HCT116 (cell line): ENCODE results near the gene SNW1. TPM values are rescaled to one million over a fixed set of nuclear protein-coding genes. Genes with fewer than 3 reads are reported as not detected.
A peak's percentile ranks its signal among the peaks of the same experiment; 100 is the strongest.

Source experiments
- ATAC-seq: fragments of 200-7000 bp; cut with Tn5 transposase; 2 replicates; pipeline ENCODE4 v1.9.1; 2020; ENCODE audit warnings: mild to moderate bottlenecking, moderate library complexity
- BruUV-seq: library from RNA; stranded (reverse); fragments of 400-500 nt; replicated peaks from 2 replicates; lab custom pipeline; 2021; lab: Mats Ljungman, UMichigan
- CTCF ChIA-PET: fragments of 300-600 bp; sonication (Branson Sonifier 250); formaldehyde crosslinking; loops from one replicate; lab custom pipeline; 2021; ENCODE audit warnings: antibody characterized with exemption; lab: Charles Lee
- POLR2A ChIA-PET: fragments of 300-600, 350-600 bp; sonication (Branson Sonifier 250); formaldehyde crosslinking; loops from one replicate; lab custom pipeline; 2021; ENCODE audit warnings: antibody characterized with exemption; lab: Charles Lee
- RAD21 ChIA-PET, 2 experiments: fragments of 300-600 bp; sonication (Branson Sonifier 250); formaldehyde crosslinking; loops; one replicate each; lab custom pipeline; 2023; ENCODE audit warnings: low total read pairs in 2 of 2; ENCODE audit not compliant: uncharacterized antibody in 2 of 2, unreplicated experiment in 2 of 2, low non-redundant PET in 1 of 2; lab: Charles Lee
- DNase-seq: peaks from one replicate; pipeline ENCODE4 v3.0.0-alpha.2; 2010; ENCODE audit warnings: low read depth, low spot score
- H2AFZ ChIP-seq: fragments of 200-600 bp; shearing (Covaris generic), sonication (generic); 2 replicates; pipeline ENCODE4 v1.6.1; 2017; ENCODE audit warnings: low read depth, mixed run types, mixed read lengths, antibody characterized with exemption, low read length; ENCODE audit not compliant: poor library complexity, severe bottlenecking
- H3K27ac ChIP-seq: 2 replicates; pipeline ENCODE4 v1.5.1; 2012; ENCODE audit warnings: low read depth, low read length
- H3K27me3 ChIP-seq: fragments of 200-600 bp; sonication (generic); 2 replicates; pipeline ENCODE4 v1.6.1; 2016; ENCODE audit warnings: mixed run types, low read length, mixed read lengths; ENCODE audit not compliant: insufficient read depth
- H3K36me3 ChIP-seq, 2 experiments: fragments of 200-500 bp in 1 of 2; fragments of 200-600 bp in 1 of 2; sonication (Bioruptor generic) in 1 of 2; sonication (generic) in 1 of 2; 2 replicates each; pipeline versions ENCODE4 v1.5.1 to v1.6.1; 2014 to 2016; ENCODE audit warnings: low read length in 2 of 2, inconsistent platforms in 1 of 2, mixed read lengths in 1 of 2, mixed run types in 1 of 2; ENCODE audit not compliant: insufficient read depth in 2 of 2, control insufficient read depth in 1 of 2
- H3K4me1 ChIP-seq, 2 experiments: fragments of 200-600 bp in 1 of 2; sonication (generic) in 1 of 2; 2 replicates each; pipeline versions ENCODE4 v1.5.1 to v1.6.1; 2012 to 2017; ENCODE audit warnings: low read length in 2 of 2, inconsistent platforms in 1 of 2, mild to moderate bottlenecking in 1 of 2, mixed read lengths in 1 of 2, mixed run types in 1 of 2, moderate library complexity in 1 of 2; ENCODE audit not compliant: insufficient read depth in 2 of 2, control insufficient read depth in 1 of 2
- H3K4me2 ChIP-seq: fragments of 200-600 bp; sonication (generic); 2 replicates; pipeline ENCODE4 v1.6.1; 2017; ENCODE audit warnings: mixed run types, low read length, mixed read lengths
- H3K4me3 ChIP-seq, 2 experiments: fragments of 200-600 bp in 1 of 2; sonication (generic) in 1 of 2; replicated peaks in 1 of 2; 2 replicates each; pipeline ENCODE4 v1.5.1; 2011 to 2016; ENCODE audit warnings: low read length in 2 of 2, control low read depth in 1 of 2, low read depth in 1 of 2, mild to moderate bottlenecking in 1 of 2, mixed read lengths in 1 of 2, mixed run types in 1 of 2
- H3K79me2 ChIP-seq: fragments of 200-600 bp; sonication (generic); 2 replicates; pipeline ENCODE4 v1.6.1; 2017; ENCODE audit warnings: mild to moderate bottlenecking, mixed run types, low read length, moderate library complexity, mixed read lengths; ENCODE audit not compliant: insufficient read depth
- H3K9ac ChIP-seq: fragments of 200-600 bp; sonication (generic); 2 replicates; pipeline ENCODE4 v1.6.1; 2016; ENCODE audit warnings: low read length, mixed read lengths
- H3K9me2 ChIP-seq: fragments of 200-600 bp; sonication (generic), shearing (Covaris generic); 2 replicates; pipeline ENCODE4 v1.6.1; 2017; ENCODE audit warnings: mixed run types, mild to moderate bottlenecking, moderate library complexity; ENCODE audit not compliant: insufficient read depth
- H3K9me3 ChIP-seq, 2 experiments: fragments of 200-500 bp in 1 of 2; fragments of 200-600 bp in 1 of 2; sonication (Bioruptor generic) in 1 of 2; sonication (generic) in 1 of 2; 2 replicates each; pipeline ENCODE4 v1.6.1; 2014 to 2017; ENCODE audit warnings: low read length in 2 of 2, mixed read lengths in 2 of 2, inconsistent platforms in 1 of 2, low read depth in 1 of 2, mild to moderate bottlenecking in 1 of 2, mixed run types in 1 of 2, moderate library complexity in 1 of 2; ENCODE audit not compliant: control insufficient read depth in 1 of 2, insufficient read depth in 1 of 2
- H4K20me1 ChIP-seq: fragments of 200-600 bp; sonication (generic), shearing (Covaris generic); 2 replicates; pipeline ENCODE4 v1.6.1; 2017; ENCODE audit warnings: mixed run types, mild to moderate bottlenecking, moderate library complexity; ENCODE audit not compliant: insufficient read depth
- CBX3 ChIP-seq: IDR thresholded peaks from 2 replicates; pipeline ENCODE4 v1.6.1; 2012; ENCODE audit warnings: low read depth
- CEBPB ChIP-seq: IDR thresholded peaks from 2 replicates; pipeline ENCODE4 v1.6.1; 2012; ENCODE audit warnings: low read depth
- CTCF ChIP-seq, 3 experiments: fragments of 200-600 bp in 1 of 3; sonication (generic) in 1 of 3; IDR thresholded peaks in 2 of 3; conservative IDR thresholded peaks in 1 of 3; 2 replicates each; pipeline ENCODE4 v1.5.1; 2012 to 2017; ENCODE audit warnings: low read depth in 2 of 3, low read length in 2 of 3, antibody characterized with exemption in 1 of 3, borderline replicate concordance in 1 of 3, control low read depth in 1 of 3, mild to moderate bottlenecking in 1 of 3, mixed read lengths in 1 of 3, mixed run types in 1 of 3, moderate library complexity in 1 of 3; ENCODE audit not compliant: insufficient read depth in 1 of 3
- EGR1 ChIP-seq: IDR thresholded peaks from 2 replicates; pipeline ENCODE4 v1.6.1; 2012; ENCODE audit warnings: low read depth
- POLR2A ChIP-seq: IDR thresholded peaks from 2 replicates; pipeline ENCODE4 v1.7.0; 2011; ENCODE audit warnings: borderline replicate concordance; ENCODE audit not compliant: insufficient read depth, insufficient read length; ENCODE audit errors: extremely low read depth
- POLR2AphosphoS5 ChIP-seq: IDR thresholded peaks from 2 replicates; pipeline ENCODE4 v1.6.1; 2011; ENCODE audit warnings: mild to moderate bottlenecking, low read depth, low read length, moderate library complexity
- RAD21 ChIP-seq: IDR thresholded peaks from 2 replicates; pipeline ENCODE4 v1.6.1; 2012; ENCODE audit warnings: low read depth, mild to moderate bottlenecking
- REST ChIP-seq: IDR thresholded peaks from 2 replicates; pipeline ENCODE4 v1.6.1; 2012; ENCODE audit warnings: low read depth
- SP1 ChIP-seq: IDR thresholded peaks from 2 replicates; pipeline ENCODE4 v1.6.1; 2012; ENCODE audit warnings: low read depth
- SRF ChIP-seq: IDR thresholded peaks from 2 replicates; pipeline ENCODE4 v1.6.1; 2012; ENCODE audit warnings: low read depth
- TCF7L2 ChIP-seq: IDR thresholded peaks from 2 replicates; pipeline ENCODE4 v1.7.0; 2011; ENCODE audit warnings: borderline replicate concordance, inconsistent platforms; ENCODE audit not compliant: insufficient read depth, insufficient read length; ENCODE audit errors: extremely low read depth
- YY1 ChIP-seq: IDR thresholded peaks from 2 replicates; pipeline ENCODE4 v1.6.1; 2011; ENCODE audit warnings: low read length, low read depth, moderate library complexity, mild to moderate bottlenecking; ENCODE audit not compliant: insufficient replicate concordance; ENCODE audit errors: extremely low read depth
- ZBTB33 ChIP-seq: IDR thresholded peaks from 2 replicates; pipeline ENCODE4 v1.6.1; 2011; ENCODE audit warnings: mild to moderate bottlenecking, low read length, moderate library complexity; ENCODE audit not compliant: insufficient replicate concordance; ENCODE audit errors: extremely low read depth
- ZFX ChIP-seq: fragments of 450-650 bp; IDR thresholded peaks from 2 replicates; pipeline ENCODE4 v1.6.1; 2017
- ZNF274 ChIP-seq: fragments of 200-500 bp; sonication (Bioruptor generic); IDR thresholded peaks from 2 replicates; pipeline ENCODE4 v1.6.1; 2014; ENCODE audit warnings: mild to moderate bottlenecking, low read depth, low read length, inconsistent platforms
- intact Hi-C: fragments of 100-400 bp; cut with micrococcal nuclease; formaldehyde crosslinking; loops from 2 replicates; pipeline ENCODE4 v1.10.0; 2022
- total RNA-seq: library from RNA; stranded (reverse); gene quantifications from one replicate; pipeline ENCODE4 v1.2.1, GENCODE V29; 2021; ENCODE audit not compliant: unreplicated experiment
- TF ChIP-seq, protein P1 (sequence below): IDR thresholded peaks from 2 replicates; pipeline ENCODE4 v1.6.1; 2012
- TF ChIP-seq, protein P2 (sequence below): IDR thresholded peaks from 2 replicates; pipeline ENCODE4 v1.6.1; 2012

Gene SNW1
- total RNA-seq, 1 experiment from 2014 or later = 102 TPM

- BruUV-seq = no TSS peak
- ATAC-seq = peak; percentile 31
- CTCF ChIA-PET = no interaction called here
Measured at GRCh38 chr14:77804592-77804991, 43.6 kb upstream of the SNW1 start.

More at GRCh38 chr14:77804592-77804991, 43.6 kb upstream of the SNW1 start:
- H3K4me1 ChIP-seq = peaks cover 0 to 9% of the 10 kb centered on the region in 2 experiments; a peak in 2 of 4 replicates
- no peaks in the 10 kb centered on the region for H3K27me3 ChIP-seq
- no peaks in the 10 kb centered on the region for H3K9me3 ChIP-seq
- no peaks in the 10 kb centered on the region for H3K36me3 ChIP-seq
- no peak overlapping the region for H3K27ac ChIP-seq
- intact Hi-C loops = loop anchor here (5.0 kb wide), 1 partner anchor 147 kb away; no protein-coding TSS in a partner anchor
- TF ChIP-seq TCF7L2 (no peak), ZFX (no peak), RAD21 (peak; percentile 64), ZNF274 (no peak), SP1 (no peak), POLR2A (no peak), CEBPB (no peak), CTCF (IDR thresholded peaks at IDR 0.05 in 2 of 3, conservative IDR thresholded peaks at IDR 0.05 in 1 of 3; ENCODE audit: borderline replicate concordance in 1 of 3, insufficient read depth in 1 of 3, low read depth in 2 of 3, low read length in 2 of 3) (peak; percentile 29 to 77 (median 68); a peak in 5 of 6 replicates), REST (no peak), ZBTB33 (no peak), EGR1 (no peak), CBX3 (no peak), POLR2AphosphoS5 (no peak), YY1 (no peak), SRF (no peak)
- TF ChIP-seq, protein P1, sequence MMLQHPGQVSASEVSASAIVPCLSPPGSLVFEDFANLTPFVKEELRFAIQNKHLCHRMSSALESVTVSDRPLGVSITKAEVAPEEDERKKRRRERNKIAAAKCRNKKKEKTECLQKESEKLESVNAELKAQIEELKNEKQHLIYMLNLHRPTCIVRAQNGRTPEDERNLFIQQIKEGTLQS = no peak
- TF ChIP-seq, protein P2, sequence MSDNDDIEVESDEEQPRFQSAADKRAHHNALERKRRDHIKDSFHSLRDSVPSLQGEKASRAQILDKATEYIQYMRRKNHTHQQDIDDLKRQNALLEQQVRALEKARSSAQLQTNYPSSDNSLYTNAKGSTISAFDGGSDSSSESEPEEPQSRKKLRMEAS = no peak
- no peak overlapping the region for H3K4me3 ChIP-seq
- H2AFZ ChIP-seq = no peak overlapping the region
- no peak overlapping the region for H3K9ac ChIP-seq
- DNase-seq = no peak
- POLR2A ChIA-PET = no interaction called here
- no peak overlapping the region for H3K4me2 ChIP-seq
- H3K79me2 ChIP-seq = no peaks in the 10 kb centered on the region
- H3K9me2 ChIP-seq = no peaks in the 10 kb centered on the region
- RAD21 ChIA-PET = no interaction called here
- H4K20me1 ChIP-seq = no peaks in the 10 kb centered on the region
